ENCODE measurements around the gene ABCG1. TPM values are rescaled to one million over a fixed set of nuclear protein-coding genes. Genes with fewer than 3 reads are reported as not detected.

Gene ABCG1
- total RNA-seq = 7.2 and 10.7 TPM in 2 replicates
- 8.4 and 14.0 TPM in 2 replicates for polyA plus RNA-seq

DNA sequence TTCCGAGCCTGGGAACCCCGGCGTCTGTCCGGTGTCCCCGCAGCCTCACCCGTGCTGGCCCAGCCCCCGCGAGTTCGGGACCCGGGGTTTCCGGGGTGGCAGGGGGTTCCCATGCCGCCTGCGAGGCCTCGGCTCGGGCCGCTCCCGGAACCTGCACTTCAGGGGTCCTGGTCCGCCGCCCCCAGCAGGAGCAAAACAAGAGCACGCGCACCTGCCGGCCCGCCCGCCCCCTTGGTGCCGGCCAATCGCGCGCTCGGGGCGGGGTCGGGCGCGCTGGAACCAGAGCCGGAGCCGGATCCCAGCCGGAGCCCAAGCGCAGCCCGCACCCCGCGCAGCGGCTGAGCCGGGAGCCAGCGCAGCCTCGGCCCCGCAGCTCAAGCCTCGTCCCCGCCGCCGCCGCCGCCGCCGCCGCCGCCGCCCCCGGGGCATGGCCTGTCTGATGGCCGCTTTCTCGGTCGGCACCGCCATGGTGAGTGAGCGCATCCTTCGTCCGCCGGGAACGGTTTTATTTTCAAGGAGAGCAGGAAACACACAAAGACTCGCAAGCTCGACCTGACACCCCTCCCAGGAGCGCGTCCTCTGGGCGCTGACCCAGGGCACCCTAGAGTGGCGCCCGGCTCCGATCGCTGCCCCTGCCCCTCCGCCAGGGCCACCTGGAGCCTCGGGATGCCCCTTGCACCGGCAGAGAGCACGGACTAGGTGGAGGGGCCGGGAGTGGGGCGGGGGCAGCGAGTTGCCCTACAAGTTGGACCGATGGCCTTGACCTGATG, at the start of gene ABCG1:
Gene ABCG1 (plus strand): TSS at position 305 of the 770 bp plus-strand sequence. CDS start 123 bp downstream, at position 428.
- 3% methylated on average over 43 of the region's 83 CpGs for WGBS (ENCODE audit: low lambda C conversion rate, missing lambda C conversion rate)
- no peaks in the 10 kb centered on the region for H3K79me2 ChIP-seq
- peak within 1 kb of the TSS; percentile 98 for H3K4me2 ChIP-seq
- H3K36me3 ChIP-seq (replicated peaks; ENCODE audit: insufficient read depth, low read depth) = no peaks in the 10 kb centered on the region
- peaks cover 14% of the 10 kb centered on the region for H3K4me1 ChIP-seq (ENCODE audit: insufficient read depth)
- H4K20me1 ChIP-seq (ENCODE audit: insufficient read depth, poor library complexity, severe bottlenecking) = no peaks in the 10 kb centered on the region
- peak within 1 kb of the TSS; percentile 22 for H3K4me3 ChIP-seq
- H2AFZ ChIP-seq = peak within 1 kb of the TSS; percentile 56
- H3K27me3 ChIP-seq = peaks cover 15% of the 10 kb centered on the region
- no peaks in the 10 kb centered on the region for H3K9me3 ChIP-seq (ENCODE audit: low read depth)
- H3K9me2 ChIP-seq (replicated peaks; ENCODE audit: insufficient read depth) = no peaks in the 10 kb centered on the region
- TF ChIP-seq EZH2phosphoT487 (IDR thresholded peaks at IDR 0.05; ENCODE audit: low read depth, severe bottlenecking, unreplicated experiment) (no peak), CTCF (IDR thresholded peaks at IDR 0.05; ENCODE audit: poor library complexity) (no peak)
- H3K27ac ChIP-seq = peak within 1 kb of the TSS; percentile 26
- peak; percentile 71 for DNase-seq (ENCODE audit: low spot score)

DNA sequence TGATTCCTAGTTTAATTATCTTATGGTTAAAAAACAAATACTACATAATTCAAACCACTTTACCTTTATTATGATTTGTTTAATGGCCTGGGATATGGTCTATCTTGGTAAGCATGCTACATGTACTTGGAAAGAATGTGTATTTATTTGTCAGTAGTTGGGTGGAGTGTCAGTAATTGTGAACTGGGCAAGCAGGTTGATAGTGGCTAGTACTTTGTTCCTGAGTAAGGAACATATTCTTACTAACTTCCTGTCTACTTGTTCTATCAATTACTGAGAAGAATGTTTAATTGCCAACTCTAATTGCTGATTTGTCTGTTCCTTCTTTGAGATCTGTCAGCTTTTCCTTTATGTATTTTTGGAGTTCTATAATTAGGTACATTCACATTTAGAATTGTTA, 49.2 kb upstream of the ABCG1 start:
- Histone ChIP-seq H3K4me2 (no peak overlapping the region), H3K4me3 (no peak overlapping the region), H2AFZ (no peak overlapping the region), H3K4me1 (ENCODE audit: insufficient read depth) (no peaks in the 10 kb centered on the region), H3K9me3 (ENCODE audit: low read depth) (no peaks in the 10 kb centered on the region), H4K20me1 (ENCODE audit: insufficient read depth, poor library complexity, severe bottlenecking) (no peaks in the 10 kb centered on the region), H3K27ac (peak overlapping the region; percentile 32), H3K36me3 (replicated peaks; ENCODE audit: insufficient read depth, low read depth) (no peaks in the 10 kb centered on the region), H3K9me2 (replicated peaks; ENCODE audit: insufficient read depth) (no peaks in the 10 kb centered on the region), H3K27me3 (no peaks in the 10 kb centered on the region), H3K79me2 (no peaks in the 10 kb centered on the region)
- no peak for TF ChIP-seq EZH2 (IDR thresholded peaks at IDR 0.05; ENCODE audit: borderline replicate concordance)
- TF ChIP-seq EZH2phosphoT487 (IDR thresholded peaks at IDR 0.05; ENCODE audit: low read depth, severe bottlenecking, unreplicated experiment) = no peak
- no peak for TF ChIP-seq CTCF (IDR thresholded peaks at IDR 0.05; ENCODE audit: poor library complexity)
- no peak for DNase-seq (ENCODE audit: low spot score)

DNA sequence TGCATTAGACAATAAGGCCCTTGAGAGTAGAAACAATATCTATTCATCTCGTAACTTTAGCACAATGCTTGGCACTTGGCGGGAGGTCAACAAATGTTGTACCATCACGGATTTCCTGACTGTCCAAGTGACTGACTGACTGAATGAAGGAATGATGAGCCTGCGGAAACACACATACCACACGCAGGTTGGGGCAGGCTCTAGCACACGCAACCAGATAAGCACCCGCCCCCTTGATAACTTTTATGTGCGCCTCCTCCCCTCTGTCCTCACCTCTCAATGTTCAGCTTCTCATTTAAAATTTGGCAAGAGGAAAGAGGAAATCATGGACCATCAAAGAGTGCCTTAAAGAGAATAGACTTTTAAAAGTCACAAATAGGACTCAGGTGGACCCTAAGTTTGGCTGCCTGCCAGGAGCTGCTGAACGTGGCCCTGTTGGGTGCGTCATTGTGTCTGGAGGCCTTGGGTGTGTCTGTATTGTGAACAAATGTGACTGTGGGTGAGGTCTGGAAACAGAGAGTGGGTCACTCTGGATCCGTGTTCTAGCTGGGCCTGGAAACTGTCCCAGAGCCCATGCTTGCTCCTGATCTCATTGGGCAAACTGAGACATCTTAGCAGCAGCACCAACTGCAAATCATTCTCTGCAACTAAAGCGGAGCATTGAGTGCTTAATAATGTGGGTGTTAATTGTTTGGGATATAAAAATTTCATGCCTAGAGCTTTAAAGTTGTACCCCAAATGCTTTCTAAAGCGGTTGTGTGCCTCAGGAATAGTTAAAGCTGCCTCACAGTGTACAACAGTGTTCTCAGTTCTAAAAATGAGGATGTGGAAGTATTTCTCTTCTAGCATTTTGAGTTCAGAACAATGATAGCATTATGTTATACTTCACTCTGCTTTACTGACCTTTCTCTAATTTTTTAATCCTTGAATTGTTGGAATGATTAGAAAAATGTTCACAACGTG, 47.6 kb upstream of the ABCG1 start:
- H3K4me3 ChIP-seq = no peak overlapping the region

More for the DNA sequence above, 47.6 kb upstream of the ABCG1 start:
- Histone ChIP-seq H3K79me2 (no peaks in the 10 kb centered on the region), H3K36me3 (replicated peaks; ENCODE audit: insufficient read depth, low read depth) (no peaks in the 10 kb centered on the region), H2AFZ (no peak overlapping the region), H3K27ac (peak overlapping the region; percentile 26), H4K20me1 (ENCODE audit: insufficient read depth, poor library complexity, severe bottlenecking) (no peaks in the 10 kb centered on the region), H3K9me3 (ENCODE audit: low read depth) (no peaks in the 10 kb centered on the region), H3K4me1 (ENCODE audit: insufficient read depth) (no peaks in the 10 kb centered on the region), H3K27me3 (no peaks in the 10 kb centered on the region), H3K4me2 (no peak overlapping the region), H3K9me2 (replicated peaks; ENCODE audit: insufficient read depth) (no peaks in the 10 kb centered on the region)
- TF ChIP-seq EZH2phosphoT487 (IDR thresholded peaks at IDR 0.05; ENCODE audit: low read depth, severe bottlenecking, unreplicated experiment) = no peak
- TF ChIP-seq CTCF (IDR thresholded peaks at IDR 0.05; ENCODE audit: poor library complexity) = no peak
- no peak for TF ChIP-seq EZH2 (IDR thresholded peaks at IDR 0.05; ENCODE audit: borderline replicate concordance)
- DNase-seq (ENCODE audit: low spot score) = peak; percentile 46
- WGBS (ENCODE audit: low lambda C conversion rate, missing lambda C conversion rate) = 83% methylated on average over 14 of the region's 14 CpGs
